Epithelial cell of esophagus (primary cell): ENCODE data around the gene TLE6.

Source experiments
- DNase-seq: peaks from one replicate; pipeline ENCODE4 v3.0.0; 2010; ENCODE audit warnings: low read depth
- H3K4me3 ChIP-seq: 2 replicates; pipeline ENCODE4 v1.5.1; 2011; ENCODE audit warnings: mild to moderate bottlenecking, low read length, control low read depth
- TF ChIP-seq, protein P1 (sequence below): IDR thresholded peaks from 2 replicates; pipeline ENCODE4 v1.5.1; 2011; ENCODE audit warnings: low read depth, mild to moderate bottlenecking, low read length, control low read depth, inconsistent platforms; ENCODE audit not compliant: insufficient read depth; ENCODE audit errors: missing control alignments

TLE6 gene

DNA sequence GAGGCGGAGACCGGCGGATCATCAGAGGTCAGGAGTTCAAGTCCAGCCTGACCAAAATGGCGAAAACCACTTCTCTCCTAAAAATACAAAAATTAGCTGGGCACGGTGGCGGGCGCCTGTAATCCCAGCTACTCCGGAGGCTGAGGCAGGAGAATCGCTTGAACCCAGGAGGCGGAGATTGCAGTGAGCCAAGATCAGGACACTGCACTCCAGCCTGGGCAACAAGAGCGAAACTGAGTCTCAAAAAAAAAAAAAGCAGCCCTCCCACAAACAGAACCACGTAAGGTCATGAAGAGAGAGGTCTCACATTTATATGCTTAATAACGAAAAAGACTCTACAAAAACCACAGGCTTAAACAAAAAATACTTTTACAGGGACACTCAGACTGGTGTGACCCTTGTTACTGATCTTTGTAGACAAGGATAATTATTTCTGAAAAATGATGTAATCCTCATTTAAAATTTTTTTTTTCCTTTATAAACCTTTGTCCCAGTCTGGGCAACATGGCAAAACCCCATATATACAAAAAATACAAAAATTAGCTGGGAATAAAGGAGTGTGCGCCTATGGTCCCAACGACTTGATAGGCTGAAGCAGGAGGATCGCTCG lies 31.7 kb upstream of the TLE6 start:
- H3K4me3 ChIP-seq, result peak overlapping the region; percentile 91
- DNase-seq, result no peak
- TF ChIP-seq, protein P1, sequence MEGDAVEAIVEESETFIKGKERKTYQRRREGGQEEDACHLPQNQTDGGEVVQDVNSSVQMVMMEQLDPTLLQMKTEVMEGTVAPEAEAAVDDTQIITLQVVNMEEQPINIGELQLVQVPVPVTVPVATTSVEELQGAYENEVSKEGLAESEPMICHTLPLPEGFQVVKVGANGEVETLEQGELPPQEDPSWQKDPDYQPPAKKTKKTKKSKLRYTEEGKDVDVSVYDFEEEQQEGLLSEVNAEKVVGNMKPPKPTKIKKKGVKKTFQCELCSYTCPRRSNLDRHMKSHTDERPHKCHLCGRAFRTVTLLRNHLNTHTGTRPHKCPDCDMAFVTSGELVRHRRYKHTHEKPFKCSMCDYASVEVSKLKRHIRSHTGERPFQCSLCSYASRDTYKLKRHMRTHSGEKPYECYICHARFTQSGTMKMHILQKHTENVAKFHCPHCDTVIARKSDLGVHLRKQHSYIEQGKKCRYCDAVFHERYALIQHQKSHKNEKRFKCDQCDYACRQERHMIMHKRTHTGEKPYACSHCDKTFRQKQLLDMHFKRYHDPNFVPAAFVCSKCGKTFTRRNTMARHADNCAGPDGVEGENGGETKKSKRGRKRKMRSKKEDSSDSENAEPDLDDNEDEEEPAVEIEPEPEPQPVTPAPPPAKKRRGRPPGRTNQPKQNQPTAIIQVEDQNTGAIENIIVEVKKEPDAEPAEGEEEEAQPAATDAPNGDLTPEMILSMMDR, result no peak

- H3K4me3 ChIP-seq, result peak overlapping the region; percentile 96
- TF ChIP-seq, protein P1, result no peak
- DNase-seq, result peak; percentile 10
Measured at GRCh38 chr19:2949939-2950285, 27.5 kb upstream of the TLE6 start.

DNA sequence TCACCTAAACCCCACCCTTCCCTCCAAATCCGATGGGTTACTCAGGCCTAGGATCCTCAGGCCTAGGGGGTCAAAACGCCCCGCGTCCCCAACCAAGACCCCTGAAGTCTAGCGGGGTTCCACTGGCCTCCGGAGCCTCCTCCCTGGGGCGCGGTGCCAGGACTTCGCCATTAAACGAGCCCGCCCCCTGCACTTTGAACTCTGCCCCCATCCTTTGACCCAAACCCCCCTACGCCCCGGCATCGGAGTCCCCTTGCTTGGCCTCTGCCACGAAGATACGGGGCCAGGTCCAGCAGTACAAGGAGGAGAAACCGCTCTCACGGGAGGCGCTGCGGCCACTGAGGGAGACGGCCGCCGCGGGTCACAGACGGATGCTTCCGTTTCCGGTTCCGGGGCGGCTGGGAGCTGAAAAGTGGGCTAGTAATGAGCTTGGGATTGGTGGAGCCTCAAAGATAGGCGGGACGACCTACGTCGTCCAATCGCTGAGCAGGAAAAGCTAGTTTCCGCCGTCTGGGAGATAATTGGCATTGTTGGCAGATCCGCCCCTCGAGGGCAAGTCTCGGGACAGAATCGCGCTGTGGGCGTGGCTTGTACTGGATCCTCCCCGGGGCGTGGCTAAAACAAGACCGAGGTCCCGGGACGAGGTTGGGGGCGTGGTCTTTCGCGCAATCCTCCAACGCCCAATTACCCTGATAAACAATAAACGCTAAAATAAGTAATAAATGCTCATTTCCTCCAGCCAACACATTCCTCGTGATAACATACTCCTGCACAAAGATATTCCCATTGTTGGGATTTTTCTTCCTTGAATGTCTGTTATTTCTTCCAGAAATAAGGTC lies 26.9 kb upstream of the TLE6 start:
- peak overlapping the region; percentile 96 for H3K4me3 ChIP-seq
- DNase-seq, result peak; percentile 100
- TF ChIP-seq, protein P1, result no peak

DNA sequence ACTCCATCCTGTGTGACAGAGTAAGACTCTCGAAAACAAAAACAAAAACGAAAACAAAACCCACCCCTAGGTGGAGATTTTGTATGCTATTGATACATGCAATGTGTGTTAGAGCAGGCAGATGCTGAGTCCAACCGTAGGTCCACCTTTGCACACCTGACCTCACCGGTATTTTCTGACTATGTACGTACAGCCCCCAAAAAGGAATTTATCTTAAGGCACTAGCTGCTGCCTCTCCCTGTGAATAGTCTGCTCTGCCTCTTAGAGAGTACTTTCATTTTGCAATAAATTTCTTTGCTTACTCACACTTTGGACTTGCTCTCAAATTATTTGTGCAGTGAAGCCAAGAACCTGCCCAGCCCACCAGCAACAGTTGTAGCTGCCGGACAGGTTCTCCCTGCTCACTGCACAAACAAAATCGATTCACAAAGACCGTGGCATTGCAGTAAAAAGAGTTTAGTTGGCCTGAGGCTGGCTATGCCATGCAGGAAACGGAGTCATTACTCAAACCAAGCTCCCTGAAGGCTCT lies 24.3 kb upstream of the TLE6 start:
- peak; percentile 98 for DNase-seq
- TF ChIP-seq, protein P1, result no peak
- H3K4me3 ChIP-seq, result peak overlapping the region; percentile 46

- TF ChIP-seq, protein P1, result no peak
- H3K4me3 ChIP-seq, result no peak overlapping the region
Measured at GRCh38 chr19:2957160-2957559, 20.2 kb upstream of the TLE6 start.

GRCh38 chr19:2960120-2960519 lies 17.2 kb upstream of the TLE6 start:
- TF ChIP-seq, protein P1, result no peak
- no peak for DNase-seq

More at GRCh38 chr19:2957160-2957559, 20.2 kb upstream of the TLE6 start:
- no peak for DNase-seq

More at GRCh38 chr19:2960120-2960519, 17.2 kb upstream of the TLE6 start:
- H3K4me3 ChIP-seq, result no peak overlapping the region
